Left cardiac atrium (tissue), 4 donors: ENCODE measurements around the gene CNTD1. TPM values are rescaled to one million over a fixed set of nuclear protein-coding genes. Genes with fewer than 3 reads are reported as not detected.
"Not testable (repeated sequence)": the region's sequence is repeated elsewhere in the genome, so short reads cannot be mapped to it uniquely, and the experiment has no call there.

ENCODE experiments used
- ATAC-seq, 2 donors: fragments of 200-7000 bp; cut with Tn5 transposase; one replicate each; pipeline ENCODE4 v1.9.1; 2020; ENCODE audit warnings: mild to moderate bottlenecking in 2 of 2, moderate library complexity in 2 of 2
- DNase-seq: peaks from one replicate; pipeline ENCODE4 v3.0.0-alpha.2; 2020
- intact Hi-C, 2 donors: fragments of 100-400 bp; cut with DNase I; formaldehyde crosslinking; loops; one replicate each; pipeline versions ENCODE4 v1.14.1 to v1.15.1; 2022 to 2023
- microRNA-seq, 2 donors: library from miRNA; unstranded; fragments of <30 nt; microRNA quantifications; one replicate each; pipeline ENCODE4 v1.2.0, GENCODE V29; 2020
- total RNA-seq, 2 donors: library from RNA; stranded (reverse); fragmentation: NEBNext Ultra II Directional; extraction: Animal tissue kit (Norgen Biotek cat#: 25700); gene quantifications; one replicate each; pipeline ENCODE4 v1.2.1, GENCODE V29; 2021
- donor health status: DM: no; HTN: yes; CAD: no.
- donor health status: DM: no; HTN: yes; CAD: no; lungs with severe emphysema.
- donor health status: DM: yes; HTN: yes; CAD: no.
- donor health status: Dilated cardiomyopathy.

The CNTD1 gene
- total RNA-seq, 2 donors from 2014 or later, result 0.44 TPM; not detected in 1

DNA sequence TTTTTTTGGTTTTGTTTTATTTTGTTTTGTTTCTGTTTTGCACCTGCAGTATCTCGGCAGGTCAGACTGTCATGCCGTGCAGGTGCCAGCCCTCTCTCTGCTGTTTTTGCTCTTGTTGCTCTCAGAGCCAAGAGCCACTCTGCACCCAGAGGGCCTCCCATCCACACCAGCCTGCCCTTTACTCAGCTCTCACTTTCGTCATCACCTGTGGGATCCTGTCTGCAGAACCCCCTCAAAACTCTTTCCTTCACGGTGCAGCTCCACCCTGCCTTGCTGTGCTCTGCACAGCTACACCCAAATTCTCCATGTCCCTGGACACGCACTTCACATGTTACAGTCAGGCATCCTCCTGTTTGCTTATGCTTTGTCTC lies 54.9 kb downstream of the CNTD1 start:
- intact Hi-C loops, result no loop called here
- ATAC-seq (no peak), DNase-seq (no peak)

DNA sequence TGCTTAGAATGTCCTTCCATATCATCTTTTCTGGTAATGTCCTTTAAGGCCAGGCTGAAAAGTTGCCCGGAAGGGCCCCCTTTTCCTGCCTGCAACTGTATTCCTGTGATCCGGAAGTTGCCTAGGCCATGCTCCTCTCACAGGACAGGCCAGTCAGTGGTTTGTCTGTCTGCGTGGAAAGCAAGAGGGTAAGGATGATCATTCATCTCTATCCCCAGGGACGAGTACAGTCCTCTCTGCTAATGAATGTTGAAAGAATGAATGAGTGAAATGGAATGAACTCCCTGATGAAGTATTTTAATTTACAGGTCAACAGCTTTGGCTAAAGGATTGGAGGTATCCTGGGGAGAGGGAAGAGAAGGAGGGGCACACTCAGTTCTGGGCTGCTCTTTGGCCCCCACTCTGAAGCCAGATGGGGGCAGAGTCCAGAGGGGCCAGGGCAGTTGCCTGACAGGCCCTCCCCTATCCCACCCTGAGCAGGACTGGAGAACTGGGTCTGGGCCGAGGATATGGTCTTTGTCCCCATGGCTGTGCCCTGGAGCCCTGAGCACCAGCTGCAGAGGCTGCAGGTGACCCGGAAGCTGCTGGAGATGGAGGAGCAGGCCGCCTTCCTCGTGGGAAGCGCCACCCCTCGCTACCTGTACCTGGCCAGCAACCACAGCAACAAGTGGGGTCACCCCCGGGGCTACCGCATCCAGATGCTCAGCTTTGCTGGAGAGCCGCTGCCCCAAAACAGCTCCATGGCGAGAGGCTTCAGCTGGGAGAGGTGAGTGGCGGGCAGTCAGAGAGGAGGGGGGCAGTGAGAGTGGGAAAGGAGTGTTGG lies 55.5 kb downstream of the CNTD1 start:
- intact Hi-C loops, result no loop called here
- ATAC-seq, result no peak
- no peak for DNase-seq

DNA sequence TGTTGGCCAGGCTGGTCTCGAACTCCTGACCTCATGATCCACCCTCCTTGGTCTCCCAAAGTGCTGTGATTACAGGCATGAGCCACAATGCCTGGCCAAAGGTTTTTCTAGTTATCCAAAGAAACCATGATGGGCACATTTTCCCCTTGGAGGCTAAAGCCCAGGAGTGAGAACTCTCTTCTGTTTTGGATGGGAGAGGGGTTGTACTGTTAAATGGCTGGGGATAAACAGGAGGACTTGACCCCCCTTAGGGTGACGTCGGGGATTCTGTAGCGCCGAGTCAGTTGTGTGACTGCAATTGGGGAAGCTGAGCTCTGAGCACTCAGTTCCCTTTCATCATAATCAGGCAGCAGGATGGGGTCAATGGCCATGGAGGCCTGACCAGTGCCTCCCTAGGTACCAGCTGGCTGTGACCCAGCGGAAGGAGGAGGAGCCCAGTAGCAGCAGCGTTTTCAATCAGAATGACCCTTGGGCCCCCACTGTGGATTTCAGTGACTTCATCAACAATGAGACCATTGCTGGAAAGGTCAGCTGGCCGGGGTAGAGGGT lies 56.5 kb downstream of the CNTD1 start:
- intact Hi-C loops, result no loop called here
- ATAC-seq, result no peak
- no peak for DNase-seq

DNA sequence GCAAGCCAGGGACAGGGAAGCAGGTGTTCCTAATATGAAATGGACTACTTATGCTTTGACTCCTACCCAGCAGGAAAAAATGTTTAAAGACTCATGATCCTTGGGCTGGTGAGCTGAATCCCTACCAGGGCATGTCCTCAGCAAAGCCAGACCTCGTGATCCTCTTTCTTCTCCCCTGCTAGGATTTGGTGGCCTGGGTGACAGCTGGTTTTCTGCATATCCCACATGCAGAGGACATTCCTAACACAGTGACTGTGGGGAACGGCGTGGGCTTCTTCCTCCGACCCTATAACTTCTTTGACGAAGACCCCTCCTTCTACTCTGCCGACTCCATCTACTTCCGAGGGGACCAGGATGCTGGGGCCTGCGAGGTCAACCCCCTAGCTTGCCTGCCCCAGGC lies 57.4 kb downstream of the CNTD1 start:
- ATAC-seq, DNase-seq, intact Hi-C loops: not testable (repeated sequence)

DNA sequence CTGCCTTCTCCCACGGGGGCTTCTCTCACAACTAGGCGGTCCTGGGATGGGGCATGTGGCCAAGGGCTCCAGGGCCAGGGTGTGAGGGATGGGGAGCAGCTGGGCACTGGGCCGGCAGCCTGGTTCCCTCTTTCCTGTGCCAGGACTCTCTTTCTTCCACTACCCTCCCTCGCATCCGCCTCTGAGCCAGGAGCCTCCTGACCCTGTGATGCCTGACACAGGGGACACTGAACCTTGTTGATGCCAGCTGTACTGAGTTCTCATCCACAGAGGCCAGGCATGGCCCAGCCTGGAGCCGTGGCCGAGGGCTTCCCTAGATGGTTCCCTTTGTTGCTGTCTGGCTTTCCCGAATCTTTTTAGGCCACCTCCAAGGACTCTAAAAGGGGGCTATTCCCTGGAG lies 57.9 kb downstream of the CNTD1 start:
- ATAC-seq, result peak in 1 of 2 donors; percentile 20
- intact Hi-C loops, DNase-seq: not testable (repeated sequence)

DNA sequence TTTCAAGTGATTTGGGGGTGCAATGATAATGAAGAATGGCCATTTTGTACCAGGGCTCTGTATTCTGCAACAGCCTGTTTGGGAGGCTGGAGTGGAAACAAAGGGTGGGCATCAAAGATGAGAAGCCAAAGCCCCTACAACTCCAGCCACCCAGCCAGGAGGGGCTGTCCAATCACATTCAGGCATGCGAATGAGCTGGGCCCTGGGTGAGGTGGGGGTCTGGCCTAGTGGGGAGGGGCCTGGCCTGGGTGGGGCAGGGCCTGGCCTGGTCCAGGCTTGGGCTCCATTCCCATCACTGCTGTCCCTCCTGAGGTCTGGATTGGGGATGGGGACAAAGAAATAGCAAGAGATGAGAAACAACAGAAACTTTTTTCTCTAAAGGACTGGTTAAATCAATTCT lies 58.7 kb downstream of the CNTD1 start:
- DNase-seq, result no peak
- no peak for ATAC-seq
- intact Hi-C loops, result no loop called here

Small RNAs within 50 kb of the gene (microRNA-seq; reads per million reads assigned to microRNA genes)
- 0.20 to 0.27 reads per million in 2 donors for gene MIR6781

Other genes with a start within 250 kb of the CNTD1 start
- gene HSD17B1, start 245.9 kb upstream of the CNTD1 start, total RNA-seq, result 1 to 10 TPM; 2.8 to 3.7 TPM
- gene COASY, start 236.7 kb upstream of the CNTD1 start, total RNA-seq, result 10 to 100 TPM; 37.2 to 37.5 TPM
- gene MLX, start 231.8 kb upstream of the CNTD1 start, total RNA-seq, result 10 to 100 TPM; 51.3 to 55.3 TPM
- 1 to 10 TPM; 2.2 to 3.4 TPM for gene PSMC3IP, start 221.1 kb upstream of the CNTD1 start, total RNA-seq
- 10 to 100 TPM; 26.0 to 26.1 TPM for gene RETREG3, start 189.5 kb upstream of the CNTD1 start, total RNA-seq
- gene TUBG1, start 189.2 kb upstream of the CNTD1 start, total RNA-seq, result 10 to 100 TPM; 45.3 to 54.8 TPM
- 10 to 100 TPM; 14.4 to 15.8 TPM for gene TUBG2, start 139.6 kb upstream of the CNTD1 start, total RNA-seq
- gene PLEKHH3, start 121.9 kb upstream of the CNTD1 start, total RNA-seq, result 10 to 100 TPM; 18.1 to 19.9 TPM
- gene CCR10, start 117.0 kb upstream of the CNTD1 start, total RNA-seq, result 1 to 10 TPM; 1.7 to 3.3 TPM
- 1 to 10 TPM; 4.7 to 7.2 TPM for gene CNTNAP1, start 116.3 kb upstream of the CNTD1 start, total RNA-seq
- 10 to 100 TPM; 28.7 to 38.1 TPM for gene EZH1, start 53.8 kb upstream of the CNTD1 start, total RNA-seq
- 10 to 100 TPM; 40.9 to 49.7 TPM for gene RAMP2, start 37.6 kb upstream of the CNTD1 start, total RNA-seq
- 10 to 100 TPM; 30.0 to 32.1 TPM for gene VPS25, start 25.4 kb upstream of the CNTD1 start, total RNA-seq
- not detected for gene WNK4, start 18.3 kb upstream of the CNTD1 start, total RNA-seq
- 10 to 100 TPM; 60.3 to 63.9 TPM for gene COA3, start 157 bp upstream of the CNTD1 start, total RNA-seq
- 10 to 100 TPM; 63.5 to 72.5 TPM for gene BECN1, start 25.4 kb downstream of the CNTD1 start, total RNA-seq
- gene PSME3, start 34.5 kb downstream of the CNTD1 start, total RNA-seq, result 10 to 100 TPM; 67.8 to 83.3 TPM
- 1 to 10 TPM; 1.6 to 3.8 TPM for gene AOC2, start 45.7 kb downstream of the CNTD1 start, total RNA-seq
- 10 to 100 TPM; 56.6 to 96.4 TPM for gene AOC3, start 52.3 kb downstream of the CNTD1 start, total RNA-seq
- gene G6PC1, start 101.9 kb downstream of the CNTD1 start, total RNA-seq, result not detected
- 10 to 100 TPM; 23.5 to 34.5 TPM for gene AARSD1, start 165.6 kb downstream of the CNTD1 start, total RNA-seq
- gene PTGES3L, start 181.2 kb downstream of the CNTD1 start, total RNA-seq, result 10 to 100 TPM; 37.8 to 49.4 TPM
- 10 to 100 TPM in 1 of 2 donors, 1 to 10 TPM in 1; 9.3 to 14.5 TPM for gene RUNDC1, start 181.7 kb downstream of the CNTD1 start, total RNA-seq
- gene RPL27, start 199.6 kb downstream of the CNTD1 start, total RNA-seq, result 100 to 1,000 TPM; 722 to 820 TPM
- gene IFI35, start 207.9 kb downstream of the CNTD1 start, total RNA-seq, result 10 to 100 TPM; 19.4 to 23.7 TPM
- 100 to 1,000 TPM; 115 to 118 TPM for gene VAT1, start 223.5 kb downstream of the CNTD1 start, total RNA-seq
- 1 to 10 TPM; 1.6 to 1.8 TPM for gene RND2, start 226.4 kb downstream of the CNTD1 start, total RNA-seq